ENCODE measurements around the gene SUN5. TPM values are rescaled to one million over a fixed set of nuclear protein-coding genes. Genes with fewer than 3 reads are reported as not detected.

SUN5 gene
- polyA plus RNA-seq, 12 donors = not detected

DNA sequence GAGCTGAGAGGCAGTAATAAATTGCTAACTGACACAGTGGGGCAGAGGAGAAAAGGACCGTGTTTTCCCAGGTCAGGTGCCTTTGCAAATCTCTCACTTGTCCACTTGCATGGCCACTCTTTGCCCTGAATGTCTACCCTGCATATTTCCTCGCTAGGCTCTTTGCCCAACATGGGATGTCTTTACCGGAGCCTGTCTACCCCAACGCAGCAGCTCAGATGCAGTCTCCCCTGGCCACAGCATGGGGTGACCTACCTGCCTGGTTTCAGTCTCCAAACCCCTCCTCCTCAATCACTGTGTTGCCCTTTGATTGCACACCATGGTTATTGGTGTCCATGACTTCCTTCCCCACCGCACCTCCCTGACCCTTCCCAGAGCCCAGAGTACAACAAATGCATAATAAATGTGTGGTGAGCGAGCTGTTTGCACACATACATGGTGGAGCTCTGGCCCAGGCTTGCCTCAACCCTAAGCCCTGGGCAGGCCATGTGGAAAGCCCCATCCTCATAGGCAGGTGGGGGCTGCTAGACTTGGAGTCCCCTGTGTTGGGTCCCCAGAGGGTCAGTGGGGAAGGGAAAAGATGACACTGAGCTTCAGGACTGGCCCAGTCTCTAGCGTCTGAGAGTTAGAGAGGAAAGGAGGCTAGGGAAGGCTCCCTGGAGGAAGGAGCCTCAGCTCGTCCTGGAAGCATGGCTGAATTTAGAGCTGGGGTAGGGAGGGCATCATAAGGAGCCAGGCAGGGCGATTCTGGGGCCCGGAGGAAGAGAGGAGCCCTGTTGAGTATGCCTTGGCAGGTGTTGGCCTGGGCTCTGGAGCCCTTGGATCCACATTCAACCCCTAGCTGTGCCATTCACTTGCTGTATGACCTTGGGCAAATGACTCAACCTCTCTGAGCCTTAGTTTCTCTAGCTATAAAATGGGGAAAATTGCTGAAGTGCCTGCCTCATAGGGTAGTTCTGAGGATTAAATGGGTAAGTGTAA, 22.8 kb upstream of the SUN5 start:
- DNase-seq = no peak

GRCh38 chr20:33026072-33026778, 22.0 kb upstream of the SUN5 start:
- no peak for DNase-seq

- no peak for DNase-seq
Observed at GRCh38 chr20:33025318-33025876, 21.2 kb upstream of the SUN5 start.

GRCh38 chr20:33024609-33025317, 20.5 kb upstream of the SUN5 start:
- no peak for DNase-seq

DNA sequence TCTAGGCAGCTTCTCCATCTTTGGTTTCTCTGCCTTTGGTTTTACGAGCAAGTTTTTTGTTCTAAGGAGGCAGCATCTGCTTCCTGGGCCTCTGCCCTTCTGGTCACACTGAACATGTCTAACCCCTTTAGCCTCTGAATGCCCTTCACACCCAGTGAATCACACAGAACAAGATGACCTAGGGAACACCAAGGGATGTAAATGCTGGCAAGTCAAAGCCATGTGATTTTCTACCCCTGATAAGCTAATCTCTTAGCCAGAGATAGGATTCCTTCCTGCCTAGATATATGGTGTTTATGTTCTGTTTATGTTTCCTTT, 20.0 kb upstream of the SUN5 start:
- DNase-seq = no peak

- DNase-seq = no peak
Observed at GRCh38 chr20:33023439-33024242, 19.4 kb upstream of the SUN5 start.

DNA sequence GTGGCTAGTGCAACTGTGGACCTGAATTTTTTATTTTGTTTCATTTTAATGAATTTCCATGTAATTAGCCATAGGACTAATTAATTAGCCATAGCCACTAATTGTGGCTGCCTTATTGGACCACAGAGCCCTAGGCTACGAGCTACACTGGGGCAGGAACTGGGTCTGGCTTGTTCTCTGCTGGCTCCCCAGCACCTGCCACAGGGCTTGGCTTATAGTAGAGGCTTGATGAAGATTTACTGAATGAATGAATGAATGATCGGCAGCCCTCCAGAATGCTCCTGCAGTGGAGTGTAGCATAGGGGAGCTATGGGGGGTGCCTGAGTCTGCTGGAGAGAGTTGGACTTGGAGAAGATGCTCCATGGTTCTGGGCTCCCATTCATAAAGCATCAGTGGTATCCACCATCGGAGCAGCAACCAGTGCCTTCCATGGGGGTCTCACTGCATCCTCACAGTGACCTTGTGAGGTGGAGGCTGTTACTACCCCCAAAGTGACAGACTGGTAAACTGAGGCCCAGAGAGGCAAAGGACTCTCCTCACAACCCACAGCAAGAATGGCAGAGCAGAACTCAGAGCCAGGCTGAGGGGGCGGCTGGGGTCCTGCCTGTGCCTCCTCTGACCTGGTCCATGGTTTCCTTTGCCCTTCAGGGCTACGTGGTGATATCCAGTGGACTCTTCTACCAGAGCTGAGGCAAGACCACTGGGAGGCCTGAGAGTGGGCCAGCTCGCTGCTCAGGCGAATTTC, 18.6 kb upstream of the SUN5 start:
- DNase-seq = no peak

GRCh38 chr20:33022289-33022688, 18.1 kb upstream of the SUN5 start:
- no peak for DNase-seq

- no peak for DNase-seq
Observed at GRCh38 chr20:33021879-33022278, 17.6 kb upstream of the SUN5 start.

DNA sequence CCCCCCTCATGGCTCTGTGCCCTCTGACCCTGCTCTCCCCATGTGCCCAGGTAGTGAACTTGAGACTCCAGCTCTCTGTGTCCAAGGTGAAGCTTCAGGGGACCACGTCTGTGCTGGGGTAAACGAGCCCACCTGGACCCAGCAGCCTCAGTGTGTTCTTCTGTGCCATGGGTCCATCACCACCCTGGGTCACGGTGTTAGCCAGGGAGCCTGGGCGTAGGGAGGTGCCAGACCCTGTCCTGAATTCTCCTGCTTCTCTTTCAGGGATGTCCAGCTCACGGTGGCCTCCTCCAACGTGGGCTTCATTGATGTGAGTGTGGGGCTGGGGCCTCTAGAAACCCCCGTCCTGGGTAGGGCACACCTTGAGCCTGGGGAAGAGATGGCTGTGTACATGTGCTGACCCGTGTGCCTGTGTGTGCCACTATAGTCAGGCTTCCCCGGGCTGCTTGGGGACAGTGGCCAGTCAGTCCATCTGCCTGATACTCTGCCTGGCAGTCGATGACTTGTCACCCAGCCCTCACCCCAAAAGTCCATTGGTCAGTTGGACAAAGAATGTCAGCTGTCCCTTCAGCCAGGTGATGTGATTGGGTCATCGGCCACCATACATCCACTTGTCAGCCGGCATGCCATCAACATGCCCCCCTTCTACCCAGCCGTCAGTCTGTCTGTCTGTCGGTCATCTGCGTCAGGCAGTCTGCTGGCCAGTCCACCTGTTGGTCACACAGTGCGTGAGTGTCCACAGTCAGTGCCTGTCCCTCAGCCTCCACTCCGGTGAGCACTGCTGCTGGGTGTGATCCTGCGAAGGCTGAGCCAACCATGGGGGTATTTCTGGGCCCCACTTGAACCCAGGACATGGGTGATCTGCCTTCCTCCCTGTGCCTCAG, 16.3 kb upstream of the SUN5 start:
- no peak for DNase-seq

DNA sequence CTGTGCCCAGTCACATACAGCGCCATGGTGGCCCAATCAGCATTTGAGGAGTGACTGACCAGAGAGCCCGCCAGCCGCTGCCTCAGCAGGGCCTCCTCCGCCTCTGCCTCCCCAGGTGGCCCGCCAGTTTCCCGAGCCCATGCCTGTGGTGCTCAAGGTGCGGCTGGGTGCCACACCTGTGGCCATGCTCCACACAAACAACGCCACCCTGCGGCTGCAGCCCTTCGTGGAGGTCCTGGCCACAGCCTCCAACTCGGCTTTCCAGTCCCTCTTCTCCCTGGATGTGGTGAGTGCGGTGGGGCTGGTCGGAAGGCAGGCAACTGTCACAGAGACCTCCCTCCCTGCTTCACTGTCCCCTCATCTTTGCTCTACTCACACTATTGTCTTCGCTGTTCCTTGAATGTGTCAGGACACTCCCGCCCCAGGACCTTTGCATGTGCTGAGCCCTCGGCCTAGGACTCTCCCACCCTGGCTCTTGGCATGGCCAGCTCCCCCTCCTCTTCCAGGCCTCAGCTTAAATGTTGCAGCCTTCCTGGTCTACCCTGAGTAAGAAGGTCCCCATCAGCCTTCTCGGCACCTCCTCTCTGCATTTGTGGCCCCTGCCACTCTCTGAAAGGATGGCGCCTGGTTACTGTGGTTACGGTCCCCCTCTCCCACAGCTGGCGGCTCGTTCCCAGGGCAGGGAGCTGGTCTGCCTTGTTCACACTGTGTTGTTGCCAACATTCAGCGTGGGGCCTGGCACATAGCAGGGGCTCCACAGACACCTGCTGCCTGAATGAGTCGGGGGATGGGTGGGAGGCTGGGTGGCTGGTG, 15.4 kb upstream of the SUN5 start:
- no peak for DNase-seq

GRCh38 chr20:33018169-33018931, 14.1 kb upstream of the SUN5 start:
- DNase-seq = no peak

DNA sequence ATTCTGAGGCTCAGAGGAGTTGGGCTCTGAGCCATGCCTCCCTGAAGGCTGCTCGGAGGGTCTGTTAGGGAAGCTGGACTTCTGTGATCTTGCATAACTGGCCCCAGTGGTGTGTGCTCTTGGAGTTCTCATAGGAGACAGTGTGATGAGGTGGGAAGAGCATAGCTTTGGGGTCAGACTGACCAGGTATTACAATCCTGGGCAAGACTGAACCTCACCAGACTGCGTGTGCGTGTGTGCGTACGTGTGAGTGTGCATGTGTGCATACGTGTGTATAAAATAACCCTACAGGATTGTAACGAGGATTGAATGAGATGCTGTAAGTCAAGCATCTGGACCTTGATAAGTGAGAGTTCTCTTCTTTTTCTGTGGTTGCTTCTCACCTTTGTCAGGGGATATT, 13.3 kb upstream of the SUN5 start:
- no peak for DNase-seq

DNA sequence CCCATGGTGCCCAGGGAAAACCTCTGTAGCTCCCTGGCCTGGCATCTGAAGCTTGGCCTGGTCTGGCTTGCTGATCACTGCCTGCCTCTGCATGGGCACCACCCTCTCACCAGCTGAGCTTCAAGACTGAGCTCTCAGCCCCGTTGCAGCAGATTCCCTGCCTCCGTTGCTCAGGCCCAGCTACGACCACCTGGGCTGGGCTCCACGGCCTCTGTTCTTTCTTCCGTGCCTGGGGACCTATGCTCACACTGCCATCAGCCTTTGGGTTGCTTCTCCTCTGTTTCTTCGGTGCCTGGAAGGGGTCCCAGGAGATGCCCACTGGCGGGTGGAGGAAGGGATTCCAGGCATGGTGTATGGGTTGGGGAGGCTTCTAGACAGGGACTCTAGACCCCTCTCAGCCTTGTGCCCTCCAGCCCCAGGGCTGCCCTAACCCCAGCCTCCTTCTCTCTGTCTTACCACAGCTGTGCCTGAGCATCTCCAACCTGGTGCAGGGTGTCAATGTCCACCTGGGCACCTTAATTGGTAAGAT, 12.4 kb upstream of the SUN5 start:
- DNase-seq = no peak

- DNase-seq = no peak
Observed at GRCh38 chr20:33015700-33016580, 11.7 kb upstream of the SUN5 start.

- DNase-seq = no peak
Observed at GRCh38 chr20:33015114-33015484, 10.9 kb upstream of the SUN5 start.
